ENCODE measurements around the gene SPOCK1. TPM values are rescaled to one million over a fixed set of nuclear protein-coding genes. Genes with fewer than 3 reads are reported as not detected.

The SPOCK1 gene
- total and polyA plus RNA-seq, 2 of the 13 experiments (the other 11 are each of a cell fraction or from before 2014, with no cell fraction given): 0.18 to 0.29 TPM

GRCh38 chr5:137040024-137040423 lies 459.1 kb downstream of the SPOCK1 start:
- no peak overlapping the region for H3K4me2 ChIP-seq (ENCODE audit: low read depth, low read length)
- BruUV-seq (replicated peaks): no TSS peak
- no peaks in the 10 kb centered on the region for H3K27me3 ChIP-seq (ENCODE audit: control insufficient read depth in 1 of 2, insufficient read depth in 2 of 2, low read length in 2 of 2)
- no peaks in the 10 kb centered on the region for H3K79me2 ChIP-seq (ENCODE audit: insufficient read depth, low read length)
- WGBS (ENCODE audit: low lambda C conversion rate): 6% methylated on average over 3 of the region's 4 CpGs
- H3K9ac ChIP-seq (ENCODE audit: insufficient read depth, low read depth, low read length): no peak overlapping the region
- in situ Hi-C loops (cut with HindIII; ENCODE audit: extremely low pct_ligation_motif_present, low pct_unique_long_range_greater_than_20kb): no loop called here
- H3K36me3 ChIP-seq (replicated peaks in 1 of 2; ENCODE audit: control insufficient read depth in 1 of 2, insufficient read depth in 2 of 2, low read length in 2 of 2): no peaks in the 10 kb centered on the region
- no peak for TF ChIP-seq RERE (CRISPR knock-in tag; IDR thresholded peaks at IDR 0.05; ENCODE audit: low read depth)
- POLR2A ChIA-PET: no interaction called here
- FAIRE-seq (no peak), DNase-seq (ENCODE audit: low spot score) (no peak), ATAC-seq (no peak)
- no peaks in the 10 kb centered on the region for H4K20me1 ChIP-seq (ENCODE audit: insufficient read depth, low read length)
- no peaks in the 10 kb centered on the region for H3K4me1 ChIP-seq (ENCODE audit: insufficient read depth, low read length)
- H3K4me3 ChIP-seq (replicated peaks in 1 of 3; ENCODE audit: insufficient read depth in 1 of 3, low read depth in 2 of 3, low read length in 3 of 3): no peak overlapping the region
- intact Hi-C loops (cut with micrococcal nuclease; ENCODE audit: unreplicated experiment): no loop called here
- no peaks in the 10 kb centered on the region for H3K9me3 ChIP-seq (ENCODE audit: low read length)
- H2AFZ ChIP-seq (ENCODE audit: low read length): no peak overlapping the region
- H3K27ac ChIP-seq (ENCODE audit: extremely low read length, insufficient read depth, low read length): no peak overlapping the region
- CTCF ChIA-PET (ENCODE audit: low intra/inter-chr PET ratio, low total read pairs): no interaction called here

- POLR2A ChIA-PET: no interaction called here
- H4K20me1 ChIP-seq (ENCODE audit: insufficient read depth, low read length): no peaks in the 10 kb centered on the region
- intact Hi-C loops (cut with micrococcal nuclease; ENCODE audit: unreplicated experiment): no loop called here
- TF ChIP-seq ZNF230 (CRISPR knock-in tag; IDR thresholded peaks at IDR 0.05) (no peak), ELK4 (CRISPR knock-in tag; IDR thresholded peaks at IDR 0.05; ENCODE audit: borderline replicate concordance) (no peak), ETS1 (CRISPR knock-in tag; IDR thresholded peaks at IDR 0.05) (no peak), ZNF850 (CRISPR knock-in tag; conservative IDR thresholded peaks at IDR 0.05) (no peak), RELA (CRISPR knock-in tag; IDR thresholded peaks at IDR 0.05) (no peak), ZNF33A (CRISPR knock-in tag; IDR thresholded peaks at IDR 0.05; ENCODE audit: borderline replicate concordance) (no peak), U2AF2 (IDR thresholded peaks at IDR 0.05; ENCODE audit: low read depth, low read length) (no peak), ZSCAN25 (CRISPR knock-in tag; IDR thresholded peaks at IDR 0.05) (no peak), STAG1 (CRISPR knock-in tag; IDR thresholded peaks at IDR 0.05) (no peak), TFAP4 (IDR thresholded peaks at IDR 0.05; ENCODE audit: borderline replicate concordance, low read depth) (no peak)
These were observed 461.3 kb downstream of the SPOCK1 start for GRCh38 chr5:137037848-137038247.

More at GRCh38 chr5:137037848-137038247, 461.3 kb downstream of the SPOCK1 start:
- no peak for ATAC-seq
- no peak overlapping the region for H2AFZ ChIP-seq (ENCODE audit: low read length)
- FAIRE-seq: no peak
- no peak overlapping the region for H3K27ac ChIP-seq (ENCODE audit: extremely low read length, insufficient read depth, low read length)
- no peak overlapping the region for H3K4me2 ChIP-seq (ENCODE audit: low read depth, low read length)
- H3K4me3 ChIP-seq (replicated peaks in 1 of 3; ENCODE audit: insufficient read depth in 1 of 3, low read depth in 2 of 3, low read length in 3 of 3): no peak overlapping the region
- CTCF ChIA-PET (ENCODE audit: low intra/inter-chr PET ratio, low total read pairs): no interaction called here
- DNase-seq (ENCODE audit: low spot score): no peak
- no peaks in the 10 kb centered on the region for H3K36me3 ChIP-seq (replicated peaks in 1 of 2; ENCODE audit: control insufficient read depth in 1 of 2, insufficient read depth in 2 of 2, low read length in 2 of 2)
- in situ Hi-C loops (cut with HindIII; ENCODE audit: extremely low pct_ligation_motif_present, low pct_unique_long_range_greater_than_20kb): no loop called here
- no TSS peak for BruUV-seq (replicated peaks)
- H3K27me3 ChIP-seq (ENCODE audit: control insufficient read depth in 1 of 2, insufficient read depth in 2 of 2, low read length in 2 of 2): no peaks in the 10 kb centered on the region; a peak in 1 of 5 replicates
- H3K4me1 ChIP-seq (ENCODE audit: insufficient read depth, low read length): no peaks in the 10 kb centered on the region
- H3K79me2 ChIP-seq (ENCODE audit: insufficient read depth, low read length): no peaks in the 10 kb centered on the region
- WGBS (ENCODE audit: low lambda C conversion rate): 7% methylated on average over 2 of the region's 2 CpGs
- H3K9ac ChIP-seq (ENCODE audit: insufficient read depth, low read depth, low read length): no peak overlapping the region
- H3K9me3 ChIP-seq (ENCODE audit: low read length): no peaks in the 10 kb centered on the region
